GM18526 (cell line): ENCODE data around the gene TMBIM1.

ENCODE experiments used
- POLR2A ChIP-seq: IDR thresholded peaks from 3 replicates; pipeline ENCODE4 v1.6.1; 2011; ENCODE audit not compliant: insufficient read length; ENCODE audit errors: extremely low read depth

Gene TMBIM1

GRCh38 chr2:218284106-218284811 lies 8.0 kb downstream of the TMBIM1 start:
- no peak for TF ChIP-seq POLR2A

- TF ChIP-seq POLR2A, result no peak
These were observed 9.9 kb downstream of the TMBIM1 start for GRCh38 chr2:218282173-218282991.

- TF ChIP-seq POLR2A, result no peak
These were observed 10.9 kb downstream of the TMBIM1 start for GRCh38 chr2:218281449-218281848.

- TF ChIP-seq POLR2A, result no peak
These were observed 11.9 kb downstream of the TMBIM1 start for GRCh38 chr2:218280260-218280870.

GRCh38 chr2:218278531-218279360 lies 13.6 kb downstream of the TMBIM1 start:
- TF ChIP-seq POLR2A, result no peak

- TF ChIP-seq POLR2A, result no peak
These were observed 14.4 kb downstream of the TMBIM1 start for GRCh38 chr2:218277921-218278320.

- TF ChIP-seq POLR2A, result no peak
These were observed 15.1 kb downstream of the TMBIM1 start for GRCh38 chr2:218276986-218277755.

GRCh38 chr2:218275371-218276072 lies 16.8 kb downstream of the TMBIM1 start:
- no peak for TF ChIP-seq POLR2A

GRCh38 chr2:218274586-218274985 lies 17.7 kb downstream of the TMBIM1 start:
- TF ChIP-seq POLR2A, result no peak

- no peak for TF ChIP-seq POLR2A
These were observed 18.4 kb downstream of the TMBIM1 start for GRCh38 chr2:218273908-218274249.

- TF ChIP-seq POLR2A, result no peak
These were observed 19.6 kb downstream of the TMBIM1 start for GRCh38 chr2:218272531-218273212.

GRCh38 chr2:218271865-218272530 lies 20.3 kb downstream of the TMBIM1 start:
- no peak for TF ChIP-seq POLR2A

GRCh38 chr2:218271487-218271797 lies 20.9 kb downstream of the TMBIM1 start:
- TF ChIP-seq POLR2A, result no peak
